Fibroblast of skin of right biceps (primary cell): ENCODE measurements around the gene AP3M1.
"Not testable (repeated sequence)": the region's sequence is repeated elsewhere in the genome, so short reads cannot be mapped to it uniquely, and the experiment has no call there.

Experiments used
- DNase-seq: peaks from one replicate; pipeline ENCODE4 v3.0.0-alpha.2; 2013

The AP3M1 gene, protein sequence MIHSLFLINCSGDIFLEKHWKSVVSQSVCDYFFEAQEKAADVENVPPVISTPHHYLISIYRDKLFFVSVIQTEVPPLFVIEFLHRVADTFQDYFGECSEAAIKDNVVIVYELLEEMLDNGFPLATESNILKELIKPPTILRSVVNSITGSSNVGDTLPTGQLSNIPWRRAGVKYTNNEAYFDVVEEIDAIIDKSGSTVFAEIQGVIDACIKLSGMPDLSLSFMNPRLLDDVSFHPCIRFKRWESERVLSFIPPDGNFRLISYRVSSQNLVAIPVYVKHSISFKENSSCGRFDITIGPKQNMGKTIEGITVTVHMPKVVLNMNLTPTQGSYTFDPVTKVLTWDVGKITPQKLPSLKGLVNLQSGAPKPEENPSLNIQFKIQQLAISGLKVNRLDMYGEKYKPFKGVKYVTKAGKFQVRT

DNA sequence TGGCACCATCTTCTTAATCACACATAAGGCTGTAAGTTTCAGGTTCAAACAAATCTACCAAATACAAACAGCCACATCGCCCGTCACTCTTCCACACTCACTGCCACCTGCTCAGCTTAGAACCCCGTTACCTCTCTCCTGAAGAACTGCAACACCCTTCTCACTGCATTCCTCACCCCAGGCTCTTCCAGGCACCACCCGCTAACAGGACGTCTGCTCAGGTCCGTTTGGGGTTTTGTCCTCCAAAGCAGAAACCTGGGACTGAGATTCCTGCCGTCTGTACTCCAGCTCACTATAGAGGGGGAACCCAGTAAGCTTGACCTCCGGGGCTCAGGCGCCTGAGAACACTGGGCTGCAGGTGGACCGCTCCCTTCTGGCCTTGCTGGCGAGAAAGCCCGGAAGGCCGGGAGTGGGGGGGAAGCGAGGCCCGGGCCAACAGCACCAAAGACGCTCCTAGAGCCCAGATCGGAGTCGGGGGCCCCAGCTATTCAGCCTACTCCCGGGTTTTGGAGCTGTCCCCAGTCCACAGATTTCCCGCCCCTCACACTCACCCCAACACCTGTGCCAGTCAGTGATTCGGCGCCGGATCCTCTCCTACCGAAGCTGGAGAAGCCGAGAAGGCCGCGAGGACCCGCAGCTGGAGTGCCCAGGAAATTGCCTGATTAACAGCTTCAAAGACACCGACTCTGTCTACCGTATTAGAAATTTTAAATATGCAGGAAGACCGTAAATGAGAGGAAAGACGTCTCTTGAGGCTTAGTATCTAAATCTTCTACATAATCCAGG, at the start of gene AP3M1:
AP3M1 (minus strand) TSS at position 625 of the 786 bp plus-strand sequence. CDS start 12,449 bp downstream, outside the sequence.
- DNase-seq = no peak

DNA sequence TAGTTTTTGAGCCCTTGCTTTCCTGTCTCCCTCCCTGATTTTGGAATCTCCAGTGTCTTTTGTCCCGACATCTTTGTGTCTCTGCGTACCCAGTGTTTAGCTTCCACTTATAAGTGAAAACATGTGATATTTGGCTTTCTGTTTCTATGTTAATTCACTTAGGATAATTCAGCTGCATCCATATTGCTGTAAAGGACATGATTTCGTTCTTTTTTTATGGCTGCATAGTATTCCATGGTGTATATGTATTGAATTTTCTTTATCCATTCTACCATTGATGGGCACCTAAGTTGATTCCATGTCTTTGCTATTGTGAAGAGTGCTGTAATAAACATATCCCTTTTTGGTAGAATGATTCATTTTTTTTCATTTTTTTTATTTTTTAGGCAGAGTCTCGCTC, 48.7 kb upstream of the AP3M1 start:
- DNase-seq = no peak

DNA sequence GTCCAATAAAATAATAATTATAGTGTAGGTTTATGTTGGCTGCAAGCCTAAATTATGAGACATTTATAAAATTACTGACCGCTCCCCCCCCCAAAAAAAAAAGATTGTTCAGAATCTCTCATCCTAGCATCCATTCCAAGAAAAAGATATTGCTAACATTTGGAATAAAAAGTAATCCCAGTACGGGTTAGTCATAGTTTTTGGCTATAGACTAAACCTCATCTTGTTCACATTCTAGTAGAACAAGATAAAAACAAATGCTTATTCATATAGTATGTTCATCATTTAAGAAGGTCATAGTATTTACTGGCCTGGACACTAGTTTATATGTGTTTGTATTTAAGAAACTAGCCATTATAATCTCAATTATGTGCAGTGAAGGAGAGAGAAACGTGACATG, 44.4 kb upstream of the AP3M1 start:
- peak; percentile 48 for DNase-seq

DNA sequence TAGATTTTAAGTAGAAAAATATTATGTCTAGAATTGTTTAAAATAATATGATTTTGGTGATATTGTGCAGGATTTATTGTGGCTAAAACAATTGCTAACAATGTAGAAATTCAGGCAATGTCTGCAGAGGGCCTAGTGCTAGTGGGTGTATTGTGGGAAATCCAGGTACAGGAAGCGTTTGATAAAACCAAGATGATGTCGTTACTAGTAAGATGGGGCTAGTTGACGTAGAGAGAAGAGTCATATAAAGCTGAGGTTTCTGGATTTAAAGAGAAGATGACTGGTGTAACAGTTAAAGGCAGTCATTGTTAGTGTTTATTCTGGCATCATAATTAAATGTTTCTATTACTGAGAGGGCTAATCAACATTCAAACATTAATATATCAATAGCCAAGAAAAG, 43.9 kb upstream of the AP3M1 start:
- peak; percentile 52 for DNase-seq

- DNase-seq = peak; percentile 62
Measured at GRCh38 chr10:74190494-74190893, 39.9 kb upstream of the AP3M1 start.

GRCh38 chr10:74189999-74190421, 39.4 kb upstream of the AP3M1 start:
- peak; percentile 96 for DNase-seq

GRCh38 chr10:74188617-74189016, 38.0 kb upstream of the AP3M1 start:
- DNase-seq = not testable (repeated sequence)

DNA sequence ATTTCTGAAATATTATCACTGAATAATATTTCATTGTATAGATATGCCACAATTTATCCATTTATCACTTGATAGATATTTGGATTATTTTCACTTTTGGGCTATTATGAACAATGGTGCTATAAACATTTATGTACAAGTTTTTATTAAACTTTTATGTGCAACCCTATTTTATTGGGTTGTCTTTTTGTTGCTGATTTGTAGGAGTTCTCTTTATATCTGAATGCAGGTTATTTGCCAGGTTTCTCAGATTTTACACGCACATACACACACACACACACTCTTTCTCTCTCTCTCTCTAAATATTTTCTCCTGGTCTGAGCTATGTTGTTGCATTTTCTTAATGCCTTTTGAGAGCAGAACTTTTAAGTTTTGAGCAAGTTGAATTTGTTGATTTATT, 36.6 kb upstream of the AP3M1 start:
- DNase-seq = no peak

DNA sequence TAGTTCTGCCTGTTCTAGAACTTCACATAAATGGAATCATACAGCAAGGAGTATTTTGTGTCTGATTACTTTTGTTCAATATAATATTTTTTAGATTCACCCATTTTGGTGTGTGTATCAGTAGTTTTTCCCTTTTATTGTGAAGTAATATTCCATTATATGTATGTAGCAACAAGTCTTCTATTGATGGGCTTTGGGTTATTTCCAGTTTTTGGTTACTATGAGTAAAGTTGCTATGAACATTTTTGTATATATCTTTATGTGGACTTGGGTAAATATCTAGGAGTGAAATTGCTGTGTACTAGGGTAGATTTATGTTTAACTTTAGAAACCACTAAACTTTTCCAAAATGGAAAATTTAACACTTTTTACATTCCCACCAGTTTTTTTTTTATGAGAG, 36.0 kb upstream of the AP3M1 start:
- peak; percentile 10 for DNase-seq

DNA sequence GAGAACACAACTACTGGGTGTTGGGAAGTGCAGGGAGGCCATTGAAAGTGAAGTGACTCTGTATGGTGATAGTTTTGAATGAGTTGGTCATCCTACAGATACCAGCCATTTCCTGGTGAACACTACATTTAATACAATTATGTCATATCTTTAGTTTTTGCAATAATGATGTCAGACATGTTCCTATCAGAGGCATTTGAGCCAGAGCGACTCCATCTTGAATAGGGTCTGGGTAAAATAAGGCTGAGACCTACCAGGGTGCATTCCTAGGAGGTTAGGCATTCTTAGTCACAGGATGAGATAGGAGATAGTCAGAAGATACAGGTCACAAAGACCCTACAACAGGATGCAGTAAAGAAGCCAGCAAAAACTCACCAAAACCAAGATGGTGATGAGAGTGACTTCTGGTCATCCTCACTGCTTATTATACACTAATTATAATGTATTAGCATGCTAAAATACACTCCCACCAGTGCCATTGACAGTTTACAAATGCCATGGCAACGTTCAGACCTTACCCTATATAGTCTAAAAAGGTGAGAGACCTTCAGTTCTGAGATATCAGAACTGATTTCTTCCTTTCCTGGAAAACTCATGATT, 28.6 kb upstream of the AP3M1 start:
- DNase-seq = peak; percentile 56

- no peak for DNase-seq
Measured at GRCh38 chr10:74178042-74178791, 27.6 kb upstream of the AP3M1 start.

DNA sequence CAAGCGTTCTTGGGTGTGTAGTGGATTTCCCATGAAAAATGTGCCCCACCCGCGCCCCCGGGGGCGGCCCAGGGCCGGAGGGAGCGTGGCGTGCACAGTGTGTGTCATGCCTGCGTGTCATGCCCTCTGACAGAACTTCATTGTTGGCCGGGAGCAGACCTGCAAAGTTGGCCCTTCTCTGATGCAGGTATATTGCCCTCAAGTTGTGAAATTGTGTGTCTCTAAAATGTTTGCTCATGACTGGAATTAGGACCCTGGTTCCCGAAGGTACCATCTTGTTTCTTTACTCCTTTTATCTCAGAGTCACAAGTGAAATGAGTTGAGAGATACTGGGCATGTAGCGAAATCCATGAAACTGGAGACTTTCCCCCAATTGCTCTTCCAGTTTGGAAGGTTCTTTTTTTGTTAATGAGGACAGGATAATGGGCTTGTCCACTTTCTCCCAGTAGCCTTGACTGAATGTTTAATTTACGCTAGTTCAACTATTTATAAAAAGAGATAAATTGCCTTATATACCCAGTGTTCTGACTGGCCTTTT, 26.6 kb upstream of the AP3M1 start:
- DNase-seq = peak; percentile 31

DNA sequence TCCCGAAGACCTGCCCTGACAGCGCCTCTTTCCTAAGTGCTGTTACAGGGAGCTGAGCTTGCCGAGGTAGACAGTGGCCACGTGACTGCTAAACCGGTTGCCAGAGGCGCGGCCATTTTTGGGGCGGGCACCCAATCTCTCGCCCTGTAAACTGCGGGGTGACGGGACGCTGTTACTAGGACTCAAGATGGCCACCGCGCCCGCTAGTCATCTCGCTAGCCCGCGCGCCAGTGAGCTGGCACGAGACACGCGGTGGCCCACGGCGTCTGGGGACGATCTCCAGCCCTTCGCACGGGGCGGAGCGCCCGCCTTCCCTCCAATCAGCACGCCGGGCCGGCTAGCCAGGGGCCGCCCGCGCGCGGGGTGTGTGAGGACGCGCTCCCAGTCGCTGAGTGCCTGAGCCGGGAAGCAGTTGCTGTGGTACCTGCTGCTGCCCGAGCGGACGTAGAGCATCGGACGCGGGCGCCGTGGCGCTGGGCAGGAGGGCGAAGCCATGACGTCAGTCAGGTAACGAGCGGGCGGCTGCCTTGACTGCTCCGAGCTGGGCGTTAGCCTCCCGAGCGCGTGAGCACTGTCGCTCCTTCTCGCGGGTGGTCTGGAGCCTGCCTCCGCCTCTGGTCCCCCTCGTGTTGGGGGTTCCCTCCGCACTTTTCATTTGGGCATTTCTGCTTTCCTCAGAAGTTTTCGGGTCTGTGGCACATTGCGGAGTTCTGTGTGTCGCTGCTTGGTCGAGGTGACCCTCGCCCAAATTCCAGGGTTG, 25.9 kb upstream of the AP3M1 start:
- DNase-seq = peak; percentile 96

DNA sequence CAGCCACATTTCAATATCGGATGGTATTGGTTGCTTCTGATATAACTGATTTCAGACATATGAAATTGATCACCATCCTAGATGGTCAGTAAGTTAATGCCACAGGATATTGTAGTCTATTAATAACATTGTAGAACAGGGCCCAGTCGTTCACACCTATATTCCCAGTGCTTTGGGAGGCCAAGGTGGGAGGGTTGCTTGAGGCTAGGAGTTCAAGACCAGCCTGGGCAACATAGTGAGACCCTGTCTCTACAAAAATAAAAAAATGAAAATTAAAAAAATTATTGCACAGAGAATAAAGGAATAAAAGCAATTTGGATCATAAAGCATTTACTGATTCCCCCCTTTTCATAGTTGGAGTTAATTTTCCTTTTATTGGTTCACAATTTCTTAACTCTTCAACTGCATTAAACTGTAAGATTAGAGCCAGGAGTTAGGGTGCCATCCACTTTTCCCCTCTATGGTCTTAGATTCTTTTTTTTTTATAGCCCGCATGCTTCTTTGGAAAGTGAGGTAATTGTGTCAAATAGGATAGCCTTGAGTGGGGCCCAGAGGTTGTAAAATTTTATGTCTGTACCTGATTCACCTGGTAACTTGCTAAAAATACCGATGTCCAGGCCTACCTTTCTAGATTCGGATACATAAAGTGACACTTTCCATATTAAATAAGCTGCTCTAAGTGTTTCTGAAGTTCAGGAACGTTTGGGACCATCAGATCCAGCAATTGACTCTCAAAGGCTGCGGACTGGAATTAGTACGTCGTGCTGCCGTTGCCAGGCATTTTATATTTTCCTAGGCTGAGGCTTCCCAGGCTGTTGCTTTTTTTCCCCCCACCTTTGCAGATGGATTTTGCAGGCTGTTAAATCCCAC, 25.1 kb upstream of the AP3M1 start:
- no peak for DNase-seq

- no peak for DNase-seq
Measured at GRCh38 chr10:74174521-74174920, 23.9 kb upstream of the AP3M1 start.

- DNase-seq = no peak
Measured at GRCh38 chr10:74171625-74172024, 21.0 kb upstream of the AP3M1 start.

- DNase-seq = no peak
Measured at GRCh38 chr10:74167443-74167842, 16.8 kb upstream of the AP3M1 start.

- DNase-seq = peak; percentile 44
Measured at GRCh38 chr10:74165530-74165901, 14.9 kb upstream of the AP3M1 start.

GRCh38 chr10:74164716-74165529, 14.3 kb upstream of the AP3M1 start:
- DNase-seq = peak; percentile 55
